ENCODE results near the gene CTNS.

The CTNS gene

GRCh38 chr17:3636154-3636907 is at the start of gene CTNS, which contains the start of gene SHPK:
TSS of gene CTNS (plus strand) at chr17:3636760. CDS start at chr17:3640207, 3,447 bp downstream.
TSS of gene SHPK (minus strand) at chr17:3636250. CDS start at chr17:3636219, 31 bp downstream.
- peak; percentile 97 for DNase-seq (ENCODE audit: low spot score)

GRCh38 chr17:3589784-3590183 is 46.8 kb upstream of the CTNS start:
- no peak for DNase-seq (ENCODE audit: low spot score)

GRCh38 chr17:3590231-3590630 is 46.3 kb upstream of the CTNS start:
- DNase-seq (ENCODE audit: low spot score), result no peak

GRCh38 chr17:3590768-3591167 is 45.8 kb upstream of the CTNS start:
- no peak for DNase-seq (ENCODE audit: low spot score)

GRCh38 chr17:3592216-3592860 is 44.2 kb upstream of the CTNS start:
- DNase-seq (ENCODE audit: low spot score), result no peak

GRCh38 chr17:3593384-3593783 is 43.2 kb upstream of the CTNS start:
- DNase-seq (ENCODE audit: low spot score), result no peak

GRCh38 chr17:3594051-3594800 is 42.3 kb upstream of the CTNS start:
- no peak for DNase-seq (ENCODE audit: low spot score)

GRCh38 chr17:3594976-3595375 is 41.6 kb upstream of the CTNS start:
- DNase-seq (ENCODE audit: low spot score), result no peak

- DNase-seq (ENCODE audit: low spot score), result no peak
Measured at GRCh38 chr17:3596804-3597464, 39.6 kb upstream of the CTNS start.

GRCh38 chr17:3598078-3598477 is 38.5 kb upstream of the CTNS start:
- no peak for DNase-seq (ENCODE audit: low spot score)

- no peak for DNase-seq (ENCODE audit: low spot score)
Measured at GRCh38 chr17:3600529-3601205, 35.9 kb upstream of the CTNS start.

- peak; percentile 11 for DNase-seq (ENCODE audit: low spot score)
Measured at GRCh38 chr17:3602499-3602898, 34.1 kb upstream of the CTNS start.

- DNase-seq (ENCODE audit: low spot score), result no peak
Measured at GRCh38 chr17:3603119-3603869, 33.3 kb upstream of the CTNS start.

GRCh38 chr17:3603870-3604259 is 32.7 kb upstream of the CTNS start:
- no peak for DNase-seq (ENCODE audit: low spot score)

- no peak for DNase-seq (ENCODE audit: low spot score)
Measured at GRCh38 chr17:3609689-3610088, 26.9 kb upstream of the CTNS start.

- DNase-seq (ENCODE audit: low spot score), result no peak
Measured at GRCh38 chr17:3610523-3610922, 26.0 kb upstream of the CTNS start.

- no peak for DNase-seq (ENCODE audit: low spot score)
Measured at GRCh38 chr17:3613124-3613523, 23.4 kb upstream of the CTNS start.

GRCh38 chr17:3615160-3615870 is 21.2 kb upstream of the CTNS start:
- DNase-seq (ENCODE audit: low spot score), result no peak

- DNase-seq (ENCODE audit: low spot score), result no peak
Measured at GRCh38 chr17:3621146-3621720, 15.3 kb upstream of the CTNS start.

- no peak for DNase-seq (ENCODE audit: low spot score)
Measured at GRCh38 chr17:3622977-3623594, 13.5 kb upstream of the CTNS start.
